Skin epidermis (tissue), 12 donors: Measurements from ENCODE around the gene ADAMTS12.
"Not testable (repeated sequence)": the region's sequence is repeated elsewhere in the genome, so short reads cannot be mapped to it uniquely, and the experiment has no call there.

Experiments
- H3K27ac ChIP-seq, 21 experiments: fragments of 200-600 bp; sonication (generic) in 11 of 21; one replicate each; pipeline ENCODE4 v1.5.0; 2020; ENCODE audit warnings: mild to moderate bottlenecking in 3 of 21, inconsistent platforms in 2 of 21, moderate library complexity in 2 of 21
- H3K4me3 ChIP-seq, 7 experiments: fragments of 200-600 bp; sonication (generic) in 2 of 7; one replicate each; pipeline ENCODE4 v1.5.0; 2020; ENCODE audit warnings: inconsistent platforms in 2 of 7, mild to moderate bottlenecking in 2 of 7, moderate library complexity in 1 of 7

The ADAMTS12 gene

DNA sequence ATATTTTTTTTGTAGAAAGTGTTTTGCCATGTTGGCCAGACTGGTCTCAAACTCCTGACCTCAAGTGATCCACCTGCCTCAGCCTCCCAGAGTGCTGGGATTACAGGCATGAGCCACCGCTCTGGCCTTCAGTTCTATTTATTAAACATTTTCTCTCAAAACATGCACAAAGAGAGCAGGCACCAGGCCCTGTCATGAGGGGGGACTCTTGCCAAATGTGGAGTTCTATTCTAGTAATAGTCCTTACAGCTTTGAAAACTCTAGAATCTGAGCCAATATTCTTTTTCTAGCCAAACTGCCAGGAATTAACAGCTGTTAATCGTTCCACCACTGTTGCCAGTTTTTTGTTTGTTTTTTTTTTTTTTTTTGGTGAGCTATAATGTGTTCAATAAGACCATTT is 326.5 kb downstream of the ADAMTS12 start:
- Histone ChIP-seq H3K4me3 (no peak overlapping the region), H3K27ac (no peak overlapping the region)

DNA sequence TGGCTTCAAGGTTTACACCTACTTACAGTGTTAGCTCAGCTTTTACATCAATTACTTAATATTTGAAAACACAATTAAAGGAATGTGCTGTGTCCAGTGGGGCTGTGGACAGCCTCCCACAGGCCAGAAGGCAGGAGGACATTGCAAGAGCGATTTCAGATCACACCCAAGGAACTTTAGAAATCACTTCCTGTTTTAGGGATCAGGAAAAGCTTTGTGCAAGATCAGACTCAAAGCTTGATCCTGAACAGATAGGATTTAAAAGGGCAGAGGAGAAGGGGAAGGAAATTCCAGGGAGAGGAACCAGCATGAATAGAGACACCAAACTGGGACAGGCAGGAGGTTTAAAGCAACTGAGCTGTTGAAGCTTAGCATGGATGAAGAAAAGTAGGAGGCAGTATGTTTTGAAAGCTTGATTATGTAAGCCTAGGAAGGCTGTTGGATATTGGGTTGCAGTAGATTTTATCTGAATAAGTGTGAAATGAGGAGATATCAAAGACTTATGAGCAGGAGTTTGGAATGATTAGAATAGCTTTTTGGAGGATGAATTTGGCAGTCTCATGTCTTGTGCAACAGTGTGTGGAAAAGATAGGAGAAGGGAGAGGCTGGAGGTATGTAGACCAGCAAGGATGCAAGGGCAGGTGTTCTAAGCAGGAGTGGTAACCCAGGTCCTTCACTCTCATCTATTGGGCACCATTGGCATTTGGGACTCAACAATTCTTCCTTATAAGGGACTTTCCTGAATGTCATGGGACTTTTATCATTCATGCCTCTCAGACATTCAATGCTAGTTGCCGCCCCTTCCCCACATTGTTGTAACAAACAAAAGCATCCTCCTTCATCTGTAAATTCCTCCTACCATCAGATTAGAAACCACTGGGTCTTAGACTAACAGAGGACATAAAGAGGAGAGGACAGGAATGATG is 327.5 kb downstream of the ADAMTS12 start:
- Histone ChIP-seq H3K4me3 (no peak overlapping the region), H3K27ac (peak overlapping the region in 1 of 21 experiments; percentile 23)

DNA sequence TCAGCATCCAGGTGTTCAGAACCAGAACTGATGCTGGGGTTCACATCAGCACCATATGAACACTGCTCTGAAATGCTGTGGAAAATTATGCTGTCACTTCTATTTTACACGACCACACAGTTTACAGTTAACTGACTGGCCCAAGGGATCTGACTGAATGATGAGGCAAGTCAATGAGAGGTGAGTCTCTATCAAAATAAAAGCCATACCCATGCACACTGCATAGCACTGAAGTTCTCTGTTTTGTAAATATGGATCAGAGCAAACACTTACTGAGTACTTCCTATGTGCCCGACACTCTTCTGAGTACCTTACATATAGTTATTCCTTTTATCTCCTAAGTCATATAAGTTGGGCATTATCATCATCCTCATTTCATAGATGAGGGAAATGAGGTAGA is 328.3 kb downstream of the ADAMTS12 start:
- H3K4me3 ChIP-seq, result no peak overlapping the region
- H3K27ac ChIP-seq, result no peak overlapping the region

DNA sequence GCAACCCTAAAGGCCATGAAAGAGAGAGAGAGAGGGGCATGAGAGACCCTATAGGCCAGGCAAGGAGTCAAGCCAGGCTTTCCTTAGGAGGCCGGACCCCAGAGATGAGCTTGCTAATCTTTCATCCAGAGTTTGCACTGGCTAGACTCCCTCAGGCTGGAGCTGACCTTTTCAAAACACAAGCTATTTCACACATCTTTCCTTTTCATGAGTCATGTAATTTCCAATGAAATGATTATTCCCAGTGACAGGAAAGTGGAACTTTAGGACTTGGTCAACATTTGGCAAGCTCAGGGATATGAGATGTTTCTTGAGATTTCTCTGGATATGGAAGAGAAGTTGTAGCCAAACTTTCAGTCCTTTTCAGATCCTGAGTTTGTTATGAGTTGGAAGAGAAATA is 333.3 kb downstream of the ADAMTS12 start:
- no peak overlapping the region for H3K4me3 ChIP-seq
- peak overlapping the region in 2 of 21 experiments; percentile 19 to 24 for H3K27ac ChIP-seq

DNA sequence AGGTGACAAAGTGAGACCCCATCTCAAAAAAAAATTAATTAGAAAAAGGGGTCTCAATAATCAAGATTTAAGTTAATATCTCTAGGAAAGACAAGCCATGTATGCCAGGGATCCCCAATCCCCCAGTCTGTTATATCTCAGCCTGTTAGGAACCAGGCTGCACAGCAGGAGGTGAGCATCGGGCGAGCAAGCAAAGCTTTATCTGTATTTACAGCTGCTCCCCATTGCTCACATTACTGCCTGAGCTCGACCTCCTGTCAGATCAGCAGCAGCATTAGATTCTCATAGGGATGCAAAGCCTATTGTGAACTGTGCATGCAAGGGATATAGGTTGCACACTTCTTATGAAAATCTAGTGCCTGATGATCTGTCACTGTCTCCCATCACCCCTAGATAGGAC is 334.2 kb downstream of the ADAMTS12 start:
- Histone ChIP-seq H3K27ac (no peak overlapping the region), H3K4me3 (no peak overlapping the region)

DNA sequence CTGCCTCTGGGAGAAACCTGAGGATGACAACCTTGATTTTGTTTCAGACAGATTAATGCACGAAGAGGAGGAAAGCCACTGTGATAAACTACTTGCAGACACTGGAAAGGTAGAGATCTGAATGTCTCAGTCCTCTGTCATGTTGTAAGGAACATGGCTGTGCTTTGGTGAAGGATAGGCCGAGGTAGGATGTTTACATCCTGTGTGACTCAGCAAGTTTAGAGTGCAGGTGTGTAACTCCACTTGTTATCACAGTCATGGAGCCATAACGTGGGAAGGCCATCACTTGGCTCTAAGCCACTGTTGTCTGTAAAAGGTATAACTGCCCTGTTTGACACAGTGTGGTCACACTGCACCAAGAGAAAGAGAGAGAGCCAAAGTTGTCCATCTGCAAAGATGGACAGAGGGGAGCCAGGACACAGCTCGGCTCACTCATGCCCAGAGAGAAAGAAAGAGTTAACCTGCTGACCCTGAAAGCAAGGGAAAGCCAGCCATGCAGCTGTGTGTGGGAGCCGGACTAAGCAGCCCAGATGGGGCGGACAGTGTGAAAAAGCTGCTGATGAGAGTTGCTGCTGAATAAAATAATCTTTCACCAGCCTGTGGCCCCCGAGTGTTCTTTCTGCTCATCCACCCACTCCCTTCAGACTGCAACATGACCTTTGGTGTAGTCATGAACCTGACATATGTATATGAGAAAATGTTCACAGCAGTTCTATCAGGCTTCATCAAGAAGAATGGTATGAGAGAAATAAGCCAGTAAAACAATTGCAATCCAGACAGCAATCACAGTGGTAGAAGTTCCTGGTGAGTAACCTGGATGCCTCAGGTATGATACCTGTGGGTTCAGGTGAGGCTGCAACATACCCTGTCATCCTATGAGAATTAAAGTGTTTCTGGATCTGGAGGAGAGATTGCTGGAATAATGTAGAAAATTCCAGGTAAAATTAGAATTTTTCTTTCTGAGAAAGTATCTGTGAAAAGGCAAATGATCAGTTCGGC is 335.2 kb downstream of the ADAMTS12 start:
- H3K4me3 ChIP-seq, result no peak overlapping the region
- H3K27ac ChIP-seq, result no peak overlapping the region

DNA sequence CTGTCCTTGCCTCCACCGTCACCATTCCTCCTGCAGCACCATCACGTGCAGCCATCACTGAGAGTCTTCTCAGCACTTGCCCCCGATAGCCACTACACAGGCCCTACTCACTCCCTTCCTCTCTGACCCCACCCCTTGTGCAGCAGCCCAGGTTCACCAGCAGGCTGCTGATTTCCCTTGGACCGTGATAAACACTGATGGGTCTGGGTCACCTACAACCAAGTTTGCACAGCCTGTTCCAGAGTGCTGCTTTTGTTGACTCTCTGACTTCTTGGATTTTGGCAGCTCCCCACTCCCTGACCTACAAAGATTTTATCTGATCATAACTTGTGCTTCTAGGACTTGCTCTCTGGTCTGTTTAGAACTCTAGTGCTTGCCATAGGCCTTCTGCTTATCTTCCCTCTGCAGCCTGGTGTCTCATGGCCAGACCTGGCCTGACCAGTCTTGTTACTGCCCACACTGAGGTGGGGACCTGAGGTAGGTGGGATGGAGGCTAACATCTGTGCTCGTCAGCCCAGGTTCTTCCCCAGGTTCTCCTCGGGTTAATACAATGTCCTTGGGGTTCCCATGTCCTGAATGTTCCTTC is 341.7 kb downstream of the ADAMTS12 start:
- H3K27ac ChIP-seq, result no peak overlapping the region
- no peak overlapping the region for H3K4me3 ChIP-seq

DNA sequence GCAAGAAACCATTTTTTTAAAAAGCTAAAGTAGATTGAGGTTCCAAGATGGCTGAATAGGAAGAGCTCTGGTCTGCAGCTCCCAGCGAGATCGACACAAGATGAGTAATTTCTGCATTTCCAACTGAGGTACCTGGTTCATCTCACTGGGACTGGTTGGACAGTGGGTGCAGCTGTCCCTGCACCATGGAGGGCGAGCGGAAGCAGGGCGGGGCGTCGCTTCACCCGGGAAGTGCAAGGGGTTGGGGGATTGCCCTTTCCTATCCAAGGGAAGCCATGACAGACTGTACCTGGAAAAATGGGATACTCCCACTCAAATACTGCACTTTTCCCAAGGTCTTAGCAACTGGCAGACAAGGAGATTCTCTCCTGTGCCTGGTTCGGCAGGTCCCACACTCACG is 352.0 kb downstream of the ADAMTS12 start:
- not testable (repeated sequence) for H3K4me3 ChIP-seq, H3K27ac ChIP-seq

DNA sequence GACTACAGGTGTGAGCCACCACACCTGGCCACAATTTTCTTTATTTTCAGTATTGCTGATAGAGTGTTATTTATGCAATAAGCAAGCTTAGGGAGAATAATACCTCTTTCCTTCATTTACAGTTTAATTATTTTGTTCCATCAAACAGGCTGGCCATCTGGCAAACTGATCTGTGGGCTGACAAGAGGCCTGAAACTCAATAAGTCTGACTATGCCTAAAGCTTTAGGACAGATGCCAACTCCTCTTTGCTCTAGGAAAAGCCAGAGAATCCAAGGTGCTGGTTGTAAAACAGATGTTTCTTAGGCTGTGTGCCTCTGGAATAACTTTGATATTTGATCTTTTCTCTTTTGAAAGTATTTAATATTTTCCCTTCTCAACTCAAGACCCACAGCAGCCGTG is 352.6 kb downstream of the ADAMTS12 start:
- H3K27ac ChIP-seq, result no peak overlapping the region
- H3K4me3 ChIP-seq, result no peak overlapping the region

DNA sequence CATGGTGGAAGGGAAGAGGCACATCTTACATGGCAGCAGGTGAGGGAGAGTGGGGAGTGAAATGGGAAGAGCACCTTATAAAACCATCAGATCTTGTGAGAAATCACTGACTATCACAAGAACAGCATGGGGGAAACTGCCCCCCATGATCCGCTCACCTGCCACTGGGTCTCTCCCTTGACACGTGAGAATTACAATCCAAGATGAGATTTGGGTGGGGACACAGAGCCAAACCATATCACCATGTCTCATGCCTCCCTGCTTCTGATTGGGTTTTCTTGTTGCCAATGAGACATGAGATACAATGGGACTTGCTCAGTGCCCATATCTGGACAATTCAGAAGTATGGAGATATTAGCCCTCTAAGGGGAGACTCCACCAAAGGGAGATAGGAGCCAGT is 353.6 kb downstream of the ADAMTS12 start:
- Histone ChIP-seq H3K27ac (no peak overlapping the region), H3K4me3 (no peak overlapping the region)

DNA sequence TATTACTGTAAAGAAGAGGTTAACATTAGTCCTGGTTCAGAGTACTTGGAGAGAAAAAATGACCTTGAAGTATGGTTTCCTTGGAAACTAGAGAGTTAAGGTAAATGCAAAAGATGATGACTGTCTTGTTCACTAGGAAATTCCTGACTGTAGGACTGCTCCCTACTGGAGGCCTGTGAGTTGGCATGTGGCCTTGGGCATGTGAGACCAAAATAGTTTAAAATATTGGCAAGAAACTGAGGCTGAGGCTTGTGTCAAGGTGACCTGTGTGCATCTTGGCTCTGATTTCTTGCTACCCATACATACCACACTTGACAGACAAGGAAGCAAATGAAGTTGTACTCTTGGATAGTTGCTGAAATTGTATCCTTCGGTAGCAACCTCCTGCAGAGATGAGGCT is 354.6 kb downstream of the ADAMTS12 start:
- Histone ChIP-seq H3K4me3 (no peak overlapping the region), H3K27ac (no peak overlapping the region)

DNA sequence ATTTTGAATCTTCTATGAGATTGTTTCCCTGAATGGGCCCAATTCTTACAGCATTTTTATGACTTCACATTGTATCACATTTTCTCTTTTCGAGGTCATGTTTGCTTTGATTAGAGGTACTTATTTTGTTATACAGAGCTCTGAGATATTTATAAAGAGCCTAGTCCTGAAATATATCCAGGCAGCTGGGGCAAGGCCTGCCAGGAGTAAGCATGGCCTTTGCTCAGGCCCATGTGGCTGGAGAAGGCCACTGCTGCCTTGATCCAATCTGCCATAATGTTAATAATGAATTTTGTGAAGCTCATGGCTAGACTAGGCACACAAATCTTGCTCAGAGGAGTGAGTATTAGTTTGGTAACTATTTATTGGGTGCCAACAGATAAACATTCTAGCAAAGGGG is 355.0 kb downstream of the ADAMTS12 start:
- no peak overlapping the region for H3K4me3 ChIP-seq
- H3K27ac ChIP-seq, result no peak overlapping the region

DNA sequence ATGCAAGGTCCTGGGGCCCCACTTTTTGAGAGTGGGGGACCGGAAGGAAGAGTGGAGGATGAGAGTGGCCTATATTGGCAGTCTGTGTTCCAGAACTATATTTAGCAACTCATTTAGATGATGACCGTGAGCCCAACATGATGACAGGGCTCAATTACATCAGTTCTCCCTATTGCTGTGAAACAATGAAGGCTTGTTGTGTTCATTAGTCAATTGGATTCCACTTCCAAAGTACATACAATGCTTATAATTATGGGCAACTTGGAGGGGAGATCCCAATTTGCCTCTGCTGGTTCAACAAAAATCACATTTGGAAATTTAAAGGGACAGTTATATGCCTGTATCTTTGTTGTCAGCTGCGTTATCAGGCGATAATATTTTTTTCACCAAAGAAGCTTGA is 360.0 kb downstream of the ADAMTS12 start:
- no peak overlapping the region for H3K4me3 ChIP-seq
- no peak overlapping the region for H3K27ac ChIP-seq

DNA sequence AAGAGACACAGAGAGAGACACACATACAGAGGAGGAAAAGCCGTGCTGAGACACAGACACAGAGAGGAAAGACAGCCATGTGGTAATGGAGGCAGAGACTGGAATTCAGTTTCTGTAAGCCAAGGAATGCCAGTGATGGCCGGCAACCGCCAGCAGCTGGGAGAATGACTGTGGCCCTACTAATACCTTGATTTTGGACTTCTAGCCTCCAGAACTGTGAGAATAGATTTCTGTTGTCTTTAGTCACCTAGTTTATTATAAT is 360.8 kb downstream of the ADAMTS12 start:
- Histone ChIP-seq H3K4me3 (no peak overlapping the region), H3K27ac (no peak overlapping the region)

DNA sequence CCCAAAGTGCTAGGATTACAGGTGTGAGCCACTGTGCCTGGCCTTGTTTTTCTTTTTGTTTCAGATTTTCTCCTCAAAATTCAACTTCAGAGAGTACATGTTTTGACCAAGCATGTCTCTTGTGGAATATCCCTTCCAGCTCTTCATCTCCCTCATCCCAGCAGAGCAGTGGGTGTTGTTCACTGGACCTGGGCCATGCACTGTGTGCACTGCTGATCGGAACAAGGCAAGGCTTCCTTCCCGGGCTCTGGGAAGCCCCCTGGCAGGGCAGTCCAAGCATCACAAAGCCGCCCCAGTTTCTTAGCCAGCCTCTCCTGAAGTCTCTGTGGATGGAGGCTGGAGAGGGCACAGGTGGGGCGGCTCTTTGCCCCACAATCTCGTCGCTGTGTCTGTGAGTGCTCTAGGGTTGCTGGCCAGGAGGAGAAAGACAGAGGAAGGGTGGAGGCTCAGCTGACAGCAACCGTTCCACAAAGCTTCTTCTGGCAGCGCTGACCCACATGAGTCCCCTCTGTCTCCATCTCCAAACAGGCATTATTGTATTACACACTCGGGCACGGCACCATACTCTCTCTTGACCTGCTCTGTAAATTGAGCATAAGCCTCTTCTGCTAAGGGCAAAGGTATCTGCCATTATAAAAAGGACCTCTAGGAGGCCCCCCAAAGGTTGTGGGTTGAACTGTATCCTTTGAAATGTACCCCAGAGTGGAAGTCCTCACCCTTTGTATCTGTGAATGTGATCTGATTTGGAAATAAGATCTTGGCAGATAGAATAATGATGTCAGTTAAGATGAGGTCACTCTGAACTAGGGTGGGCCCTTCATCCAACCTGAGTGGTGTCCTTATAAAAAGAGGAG is 361.4 kb downstream of the ADAMTS12 start:
- no peak overlapping the region for H3K27ac ChIP-seq

DNA sequence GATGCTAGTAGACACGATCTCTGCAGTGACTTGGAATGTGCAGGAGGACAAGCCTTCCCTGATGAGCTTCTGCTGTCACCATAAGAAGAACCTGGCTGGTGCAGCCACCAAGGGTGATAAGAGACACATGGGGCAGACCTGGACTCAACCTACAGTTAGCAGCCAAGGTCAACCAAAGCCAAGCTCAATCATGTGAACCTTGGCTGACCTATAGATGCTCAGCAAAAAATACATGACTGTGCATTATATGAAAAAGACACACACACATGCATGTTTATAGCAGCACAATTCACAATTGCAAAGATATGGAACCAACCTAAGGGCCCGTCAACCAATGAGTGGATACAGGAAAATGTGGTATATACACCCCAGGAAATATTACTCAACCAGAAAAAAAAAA is 364.1 kb downstream of the ADAMTS12 start:
- no peak overlapping the region for H3K4me3 ChIP-seq
- H3K27ac ChIP-seq, result no peak overlapping the region

More for the DNA sequence above, 361.4 kb downstream of the ADAMTS12 start:
- H3K4me3 ChIP-seq, result no peak overlapping the region

DNA sequence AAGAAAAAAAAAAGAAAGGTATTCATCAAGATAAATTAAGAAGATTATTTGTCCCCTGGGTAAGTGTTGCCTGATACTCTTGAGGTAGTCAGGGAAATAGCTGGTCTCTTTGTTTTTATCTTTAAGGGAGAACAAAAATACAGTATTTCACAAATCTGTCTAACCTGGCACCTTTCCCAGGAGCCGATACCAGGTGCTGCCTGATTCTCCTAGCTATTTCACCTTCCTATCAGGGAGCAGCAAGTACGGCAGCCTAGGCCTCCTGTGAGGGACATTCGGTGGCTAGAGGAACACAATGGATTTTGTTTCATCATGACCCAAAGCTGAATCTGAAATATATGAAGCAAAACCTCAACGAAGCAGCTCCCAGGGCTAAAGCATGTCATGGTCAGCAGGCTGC is 365.0 kb downstream of the ADAMTS12 start:
- no peak overlapping the region for H3K27ac ChIP-seq
- H3K4me3 ChIP-seq, result no peak overlapping the region

DNA sequence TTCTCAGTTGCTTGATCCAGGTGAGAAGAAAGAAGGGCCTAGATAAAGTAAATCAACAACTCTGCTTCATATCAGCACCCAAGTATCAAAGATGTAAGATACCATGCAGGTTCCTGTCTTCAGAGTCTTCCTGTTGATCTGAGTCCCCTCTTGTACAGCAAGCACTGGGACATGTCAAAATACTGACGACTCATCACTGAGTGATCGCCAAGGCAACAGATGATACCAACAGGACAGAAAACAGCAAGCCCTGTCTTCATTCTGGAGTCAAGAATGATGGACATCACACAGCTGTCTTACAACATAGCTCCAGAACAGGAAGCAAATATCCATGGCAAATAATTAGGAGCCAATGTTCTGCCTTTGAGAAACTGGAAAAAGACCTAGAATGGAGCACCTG is 367.3 kb downstream of the ADAMTS12 start:
- no peak overlapping the region for H3K27ac ChIP-seq
- H3K4me3 ChIP-seq, result no peak overlapping the region

DNA sequence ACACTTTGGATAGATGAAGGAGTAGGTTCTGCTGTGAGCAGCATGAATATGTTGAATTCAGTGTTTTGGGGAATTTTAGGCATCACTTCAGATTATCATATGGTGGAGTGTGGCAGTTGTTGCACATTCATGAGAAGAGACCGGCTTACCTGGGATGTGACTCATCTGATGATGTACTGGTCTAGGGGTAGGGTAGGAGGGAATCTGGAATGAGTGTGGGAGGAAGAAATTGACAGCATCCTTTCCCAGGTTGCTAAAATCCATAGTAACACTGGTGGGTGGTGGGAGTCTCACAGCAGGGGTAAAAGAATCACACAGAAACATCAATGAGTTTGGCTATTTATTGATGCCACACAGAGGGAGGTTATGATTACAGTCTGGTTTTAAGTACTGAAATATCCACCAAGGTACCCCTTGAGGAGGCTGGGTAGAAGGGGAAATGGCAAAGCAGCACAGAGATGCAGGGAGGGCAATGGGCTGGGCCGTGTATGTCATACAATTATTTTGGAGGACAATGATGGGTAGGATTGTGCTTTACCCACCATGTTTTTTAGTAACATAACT is 368.5 kb downstream of the ADAMTS12 start:
- H3K27ac ChIP-seq, result no peak overlapping the region
- H3K4me3 ChIP-seq, result no peak overlapping the region
